Activated effector memory CD4-positive, alpha-beta T cell treated with anti-CD3 and anti-CD28 coated beads, Interleukin-2, amount 50 U/mL, for 16 hours (primary cell): ENCODE measurements around the gene GAGE12F.
"Not testable (repeated sequence)": the region's sequence is repeated elsewhere in the genome, so short reads cannot be mapped to it uniquely, and the experiment has no call there.

Experiments
- DNase-seq: peaks from one replicate; pipeline ENCODE4 v3.0.0-alpha.2; 2020

Gene GAGE12F, protein sequence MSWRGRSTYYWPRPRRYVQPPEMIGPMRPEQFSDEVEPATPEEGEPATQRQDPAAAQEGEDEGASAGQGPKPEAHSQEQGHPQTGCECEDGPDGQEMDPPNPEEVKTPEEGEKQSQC

DNA sequence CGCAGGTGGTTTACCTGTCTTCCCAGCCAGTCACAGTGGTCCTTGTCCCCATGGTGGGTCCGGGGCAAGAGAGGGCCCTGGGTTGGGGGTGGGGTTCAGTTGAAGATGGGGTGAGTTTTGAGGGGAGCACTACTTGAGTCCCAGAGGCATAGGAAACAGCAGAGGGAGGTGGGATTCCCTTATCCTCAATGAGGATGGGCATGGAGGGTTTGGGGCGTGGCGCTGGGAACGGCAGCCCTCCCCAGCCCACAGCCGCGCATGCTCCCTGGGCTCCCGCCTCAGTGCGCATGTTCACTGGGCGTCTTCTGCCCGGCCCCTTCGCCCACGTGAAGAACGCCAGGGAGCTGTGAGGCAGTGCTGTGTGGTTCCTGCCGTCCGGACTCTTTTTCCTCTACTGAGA, at the start of gene GAGE12F:
Gene GAGE12F (plus strand): TSS at position 301 of the 400 bp plus-strand sequence. CDS start 1,155 bp downstream, outside the sequence.
- not testable (repeated sequence) for DNase-seq

DNA sequence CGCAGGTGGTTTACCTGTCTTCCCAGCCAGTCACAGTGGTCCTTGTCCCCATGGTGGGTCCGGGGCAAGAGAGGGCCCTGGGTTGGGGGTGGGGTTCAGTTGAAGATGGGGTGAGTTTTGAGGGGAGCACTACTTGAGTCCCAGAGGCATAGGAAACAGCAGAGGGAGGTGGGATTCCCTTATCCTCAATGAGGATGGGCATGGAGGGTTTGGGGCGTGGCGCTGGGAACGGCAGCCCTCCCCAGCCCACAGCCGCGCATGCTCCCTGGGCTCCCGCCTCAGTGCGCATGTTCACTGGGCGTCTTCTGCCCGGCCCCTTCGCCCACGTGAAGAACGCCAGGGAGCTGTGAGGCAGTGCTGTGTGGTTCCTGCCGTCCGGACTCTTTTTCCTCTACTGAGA, 28.8 kb upstream of the GAGE12F start, which contains the start of gene GAGE12C:
Gene GAGE12C (plus strand): TSS at position 301 of the 400 bp plus-strand sequence. CDS start 1,155 bp downstream, outside the sequence.
- DNase-seq = not testable (repeated sequence)

DNA sequence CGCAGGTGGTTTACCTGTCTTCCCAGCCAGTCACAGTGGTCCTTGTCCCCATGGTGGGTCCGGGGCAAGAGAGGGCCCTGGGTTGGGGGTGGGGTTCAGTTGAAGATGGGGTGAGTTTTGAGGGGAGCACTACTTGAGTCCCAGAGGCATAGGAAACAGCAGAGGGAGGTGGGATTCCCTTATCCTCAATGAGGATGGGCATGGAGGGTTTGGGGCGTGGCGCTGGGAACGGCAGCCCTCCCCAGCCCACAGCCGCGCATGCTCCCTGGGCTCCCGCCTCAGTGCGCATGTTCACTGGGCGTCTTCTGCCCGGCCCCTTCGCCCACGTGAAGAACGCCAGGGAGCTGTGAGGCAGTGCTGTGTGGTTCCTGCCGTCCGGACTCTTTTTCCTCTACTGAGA, 19.2 kb upstream of the GAGE12F start, which contains the start of gene GAGE12D:
Gene GAGE12D (plus strand): TSS at position 301 of the 400 bp plus-strand sequence. CDS start 1,155 bp downstream, outside the sequence.
- not testable (repeated sequence) for DNase-seq

DNA sequence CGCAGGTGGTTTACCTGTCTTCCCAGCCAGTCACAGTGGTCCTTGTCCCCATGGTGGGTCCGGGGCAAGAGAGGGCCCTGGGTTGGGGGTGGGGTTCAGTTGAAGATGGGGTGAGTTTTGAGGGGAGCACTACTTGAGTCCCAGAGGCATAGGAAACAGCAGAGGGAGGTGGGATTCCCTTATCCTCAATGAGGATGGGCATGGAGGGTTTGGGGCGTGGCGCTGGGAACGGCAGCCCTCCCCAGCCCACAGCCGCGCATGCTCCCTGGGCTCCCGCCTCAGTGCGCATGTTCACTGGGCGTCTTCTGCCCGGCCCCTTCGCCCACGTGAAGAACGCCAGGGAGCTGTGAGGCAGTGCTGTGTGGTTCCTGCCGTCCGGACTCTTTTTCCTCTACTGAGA, 9.7 kb upstream of the GAGE12F start, which contains the start of gene GAGE12E:
Gene GAGE12E (plus strand): TSS at position 301 of the 400 bp plus-strand sequence. CDS start 1,155 bp downstream, outside the sequence.
- not testable (repeated sequence) for DNase-seq

DNA sequence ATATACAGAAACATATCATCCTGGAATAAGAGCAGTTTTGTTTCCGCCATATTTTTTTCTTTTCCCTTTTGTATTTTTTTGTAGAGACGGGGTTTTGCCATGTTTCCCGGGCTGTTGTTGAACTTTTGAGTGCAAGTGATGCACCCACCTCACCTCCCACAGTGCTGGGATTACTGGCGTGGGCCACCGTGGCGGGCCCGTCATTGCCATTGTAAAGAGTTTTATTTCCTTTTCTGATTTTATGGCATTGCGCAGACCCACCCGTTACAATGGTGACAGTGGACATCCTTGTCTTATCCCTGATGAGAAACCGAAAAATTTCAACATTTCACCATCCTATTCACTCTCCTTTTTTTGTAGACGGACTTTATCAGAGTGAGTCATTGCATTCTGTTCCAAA, 8.1 kb downstream of the GAGE12F start:
- not testable (repeated sequence) for DNase-seq

DNA sequence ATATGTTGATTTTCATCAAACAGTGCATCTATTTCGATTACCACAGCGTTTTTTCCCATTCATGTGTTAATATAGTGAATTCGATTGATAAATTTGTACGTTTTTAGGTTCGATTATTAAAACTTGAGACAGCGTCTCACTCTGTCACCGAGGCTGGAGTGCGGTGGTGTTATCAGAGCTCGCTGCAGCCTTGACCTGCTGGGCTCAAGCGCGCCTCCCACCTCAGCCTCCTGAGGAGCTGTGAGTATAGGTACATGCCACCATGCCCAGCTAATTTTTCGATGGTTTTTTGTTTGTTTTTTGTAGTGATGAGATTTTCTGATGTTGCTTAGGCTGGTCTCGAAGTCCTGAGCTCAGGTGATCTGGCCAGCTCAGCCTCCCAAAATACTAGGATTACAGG, 8.5 kb downstream of the GAGE12F start:
- not testable (repeated sequence) for DNase-seq

DNA sequence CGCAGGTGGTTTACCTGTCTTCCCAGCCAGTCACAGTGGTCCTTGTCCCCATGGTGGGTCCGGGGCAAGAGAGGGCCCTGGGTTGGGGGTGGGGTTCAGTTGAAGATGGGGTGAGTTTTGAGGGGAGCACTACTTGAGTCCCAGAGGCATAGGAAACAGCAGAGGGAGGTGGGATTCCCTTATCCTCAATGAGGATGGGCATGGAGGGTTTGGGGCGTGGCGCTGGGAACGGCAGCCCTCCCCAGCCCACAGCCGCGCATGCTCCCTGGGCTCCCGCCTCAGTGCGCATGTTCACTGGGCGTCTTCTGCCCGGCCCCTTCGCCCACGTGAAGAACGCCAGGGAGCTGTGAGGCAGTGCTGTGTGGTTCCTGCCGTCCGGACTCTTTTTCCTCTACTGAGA, 9.5 kb downstream of the GAGE12F start, which contains the start of gene GAGE12G:
Gene GAGE12G (plus strand): TSS at position 301 of the 400 bp plus-strand sequence. CDS start 1,155 bp downstream, outside the sequence.
- not testable (repeated sequence) for DNase-seq

DNA sequence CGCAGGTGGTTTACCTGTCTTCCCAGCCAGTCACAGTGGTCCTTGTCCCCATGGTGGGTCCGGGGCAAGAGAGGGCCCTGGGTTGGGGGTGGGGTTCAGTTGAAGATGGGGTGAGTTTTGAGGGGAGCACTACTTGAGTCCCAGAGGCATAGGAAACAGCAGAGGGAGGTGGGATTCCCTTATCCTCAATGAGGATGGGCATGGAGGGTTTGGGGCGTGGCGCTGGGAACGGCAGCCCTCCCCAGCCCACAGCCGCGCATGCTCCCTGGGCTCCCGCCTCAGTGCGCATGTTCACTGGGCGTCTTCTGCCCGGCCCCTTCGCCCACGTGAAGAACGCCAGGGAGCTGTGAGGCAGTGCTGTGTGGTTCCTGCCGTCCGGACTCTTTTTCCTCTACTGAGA, 19.0 kb downstream of the GAGE12F start, which contains the start of gene GAGE12H:
Gene GAGE12H (plus strand): TSS at position 301 of the 400 bp plus-strand sequence. CDS start 1,155 bp downstream, outside the sequence.
- DNase-seq = not testable (repeated sequence)

DNA sequence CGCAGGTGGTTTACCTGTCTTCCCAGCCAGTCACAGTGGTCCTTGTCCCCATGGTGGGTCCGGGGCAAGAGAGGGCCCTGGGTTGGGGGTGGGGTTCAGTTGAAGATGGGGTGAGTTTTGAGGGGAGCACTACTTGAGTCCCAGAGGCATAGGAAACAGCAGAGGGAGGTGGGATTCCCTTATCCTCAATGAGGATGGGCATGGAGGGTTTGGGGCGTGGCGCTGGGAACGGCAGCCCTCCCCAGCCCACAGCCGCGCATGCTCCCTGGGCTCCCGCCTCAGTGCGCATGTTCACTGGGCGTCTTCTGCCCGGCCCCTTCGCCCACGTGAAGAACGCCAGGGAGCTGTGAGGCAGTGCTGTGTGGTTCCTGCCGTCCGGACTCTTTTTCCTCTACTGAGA, 28.6 kb downstream of the GAGE12F start, which contains the start of gene GAGE2A:
Gene GAGE2A (plus strand): TSS at position 301 of the 400 bp plus-strand sequence. CDS start 1,155 bp downstream, outside the sequence.
- DNase-seq = not testable (repeated sequence)

DNA sequence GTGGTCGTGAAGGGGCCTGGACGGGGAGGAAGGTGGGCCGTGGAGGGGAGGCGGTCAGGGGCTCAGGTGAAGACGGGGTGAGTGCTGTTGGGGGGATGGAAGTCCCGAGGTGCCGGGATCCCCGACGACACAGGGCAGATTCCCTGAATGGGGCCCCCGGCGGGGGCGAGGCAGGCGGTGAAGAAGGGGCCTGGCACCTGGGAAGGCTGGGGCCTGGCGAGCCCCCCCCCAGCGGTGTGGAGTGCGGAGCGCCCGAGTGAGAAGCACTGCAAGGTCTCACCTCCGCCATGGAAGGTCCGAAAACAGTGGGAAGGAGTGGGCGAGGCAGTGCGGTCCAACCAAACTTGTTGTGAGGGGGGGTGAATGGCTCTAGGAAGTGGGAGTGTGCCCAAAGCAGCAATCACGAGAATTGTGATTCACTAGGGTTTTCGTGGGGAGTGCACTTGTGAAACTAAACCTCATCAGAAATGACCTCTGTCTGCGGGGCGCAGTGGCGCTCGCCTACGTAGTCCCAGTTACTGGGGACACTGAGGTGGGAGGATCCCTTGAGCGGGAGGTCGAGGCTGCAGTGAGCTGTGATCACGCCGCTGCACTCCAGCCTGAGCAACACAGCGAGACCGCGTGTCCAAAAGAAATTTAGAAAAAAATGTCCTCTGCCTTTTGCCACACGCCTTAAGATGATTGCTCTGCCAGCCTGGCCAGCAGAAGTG, 29.3 kb downstream of the GAGE12F start:
- DNase-seq = peak; percentile 62

DNA sequence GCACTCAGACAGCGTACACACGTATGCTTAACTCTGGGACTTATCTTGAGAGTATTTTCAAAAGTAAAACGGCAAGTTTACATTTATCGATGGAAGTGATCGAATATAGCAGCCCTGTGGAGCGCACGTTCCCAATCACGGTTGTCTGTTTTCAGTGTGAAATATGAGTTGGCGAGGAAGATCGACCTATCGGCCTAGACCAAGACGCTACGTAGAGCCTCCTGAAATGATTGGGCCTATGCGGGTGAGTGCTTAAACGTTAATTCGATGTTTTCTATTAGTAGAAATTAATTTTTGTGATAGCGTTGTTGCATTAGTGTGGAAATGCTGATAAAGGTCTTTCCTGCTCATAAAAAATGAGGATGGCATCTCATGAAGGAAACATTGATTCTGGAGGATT, 29.8 kb downstream of the GAGE12F start:
- DNase-seq = peak; percentile 47

DNA sequence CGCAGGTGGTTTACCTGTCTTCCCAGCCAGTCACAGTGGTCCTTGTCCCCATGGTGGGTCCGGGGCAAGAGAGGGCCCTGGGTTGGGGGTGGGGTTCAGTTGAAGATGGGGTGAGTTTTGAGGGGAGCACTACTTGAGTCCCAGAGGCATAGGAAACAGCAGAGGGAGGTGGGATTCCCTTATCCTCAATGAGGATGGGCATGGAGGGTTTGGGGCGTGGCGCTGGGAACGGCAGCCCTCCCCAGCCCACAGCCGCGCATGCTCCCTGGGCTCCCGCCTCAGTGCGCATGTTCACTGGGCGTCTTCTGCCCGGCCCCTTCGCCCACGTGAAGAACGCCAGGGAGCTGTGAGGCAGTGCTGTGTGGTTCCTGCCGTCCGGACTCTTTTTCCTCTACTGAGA, 38.1 kb downstream of the GAGE12F start, which contains the start of gene GAGE1:
Gene GAGE1 (plus strand): TSS at position 301 of the 400 bp plus-strand sequence. CDS start 1,155 bp downstream, outside the sequence.
- DNase-seq = not testable (repeated sequence)

DNA sequence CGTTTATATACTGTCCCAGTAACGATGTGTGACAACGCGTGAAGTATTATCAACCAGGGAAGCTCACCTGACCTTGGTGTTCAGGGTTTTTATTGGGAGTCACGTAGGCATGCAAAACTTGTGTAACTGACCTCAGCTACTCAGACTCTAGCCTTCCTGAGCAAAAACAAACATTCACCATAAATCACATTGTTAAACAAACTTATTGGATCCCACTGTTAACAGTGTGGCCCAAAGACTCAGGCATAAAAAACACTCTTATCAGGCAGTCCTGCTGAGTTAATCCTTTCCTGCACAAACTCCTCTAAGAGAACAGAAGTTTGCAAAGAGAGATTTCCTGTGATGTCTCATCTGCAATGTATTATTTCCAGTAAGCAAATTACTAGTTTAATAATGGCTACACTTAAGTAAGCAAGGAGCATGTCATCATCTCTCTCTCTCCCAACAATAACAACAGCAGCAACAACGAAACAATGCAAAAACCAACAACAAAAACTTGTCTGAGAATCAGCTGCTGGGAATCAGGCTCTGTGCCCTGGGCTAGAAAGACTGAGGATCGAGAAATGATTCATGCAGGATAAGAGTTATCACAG, 50.2 kb downstream of the GAGE12F start:
- DNase-seq = no peak
